GM12891 (cell line): Measurements from ENCODE around the gene APLP2.

Experiments
- PAX5 ChIP-seq: IDR thresholded peaks from 2 replicates; pipeline ENCODE4 v1.6.1; 2011; ENCODE audit warnings: low read length, moderate library complexity, mild to moderate bottlenecking; ENCODE audit not compliant: insufficient read depth, severe bottlenecking
- POLR2A ChIP-seq: IDR thresholded peaks from 2 replicates; pipeline ENCODE4 v1.6.1; 2011; ENCODE audit warnings: low read depth, low read length, control low read depth
- POU2F2 ChIP-seq: IDR thresholded peaks from 2 replicates; pipeline ENCODE4 v1.6.1; 2011; ENCODE audit warnings: low read depth, mild to moderate bottlenecking, control low read depth, low read length, moderate library complexity

DNA sequence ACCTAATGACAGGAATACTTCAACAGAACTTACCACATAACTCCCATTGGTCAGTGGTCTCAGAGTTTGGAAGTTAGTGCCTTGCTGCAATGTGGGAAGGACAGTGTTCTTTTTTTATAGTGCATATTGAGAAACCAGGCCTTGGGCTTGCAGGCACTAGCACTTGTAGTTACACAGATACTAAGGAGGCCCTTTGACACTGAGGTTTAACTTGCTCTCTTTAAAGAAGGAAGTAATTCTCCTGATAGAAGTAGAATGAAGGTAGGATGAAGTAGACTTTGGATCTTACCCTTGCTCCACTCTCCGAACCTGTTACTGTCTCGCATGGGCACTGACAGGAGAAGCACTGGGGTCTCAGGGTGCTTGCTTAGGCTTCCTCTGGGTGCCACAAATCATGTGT is 58.9 kb downstream of the APLP2 start:
- TF ChIP-seq PAX5 (no peak), POLR2A (no peak), POU2F2 (no peak)
